HepG2 (cell line): Measurements from ENCODE around the gene RPS8. TPM values are rescaled to one million over a fixed set of nuclear protein-coding genes. Genes with fewer than 3 reads are reported as not detected.

Experiments used
- ARID5B ChIP-seq: IDR thresholded peaks from 2 replicates; pipeline ENCODE4 v1.4.0; 2020; ENCODE audit warnings: mild to moderate bottlenecking, missing genetic modification reagents
- ATF2 ChIP-seq: sonication (generic); formaldehyde crosslinking; IDR thresholded peaks from 2 replicates; pipeline ENCODE4 v1.4.0; 2020; ENCODE audit warnings: missing genetic modification reagents
- CC2D1A ChIP-seq: sonication (generic); formaldehyde crosslinking; IDR thresholded peaks from 2 replicates; pipeline ENCODE4 v1.8.1; 2023; ENCODE audit warnings: mild to moderate bottlenecking, missing genetic modification reagents
- CEBPG ChIP-seq: IDR thresholded peaks from 2 replicates; pipeline ENCODE4 v1.6.1; 2016
- HNF4A ChIP-seq: sonication (generic); formaldehyde crosslinking; IDR thresholded peaks from 2 replicates; pipeline ENCODE4 v1.4.0; 2020; ENCODE audit warnings: missing genetic modification reagents
- KLF13 ChIP-seq: sonication (generic); formaldehyde crosslinking; IDR thresholded peaks from 2 replicates; pipeline ENCODE4 v1.4.0; 2020; ENCODE audit warnings: mild to moderate bottlenecking, missing genetic modification reagents
- MATR3 ChIP-seq: sonication (generic); formaldehyde crosslinking; IDR thresholded peaks from 2 replicates; pipeline ENCODE4 v1.4.0; 2020; ENCODE audit warnings: missing genetic modification reagents
- NFYC ChIP-seq: IDR thresholded peaks from 2 replicates; pipeline ENCODE4 v1.6.1; 2016; ENCODE audit warnings: missing genetic modification reagents, missing compliant biosample characterization
- PPARG ChIP-seq: conservative IDR thresholded peaks from 2 replicates; pipeline ENCODE4 v1.6.1; 2016; ENCODE audit warnings: missing biosample characterization, missing genetic modification reagents
- SRSF1 ChIP-seq: fragments of 200-400 bp; formaldehyde crosslinking; optimal IDR thresholded peaks from 2 replicates; pipeline ENCODE3; 2017; ENCODE audit warnings: mild to moderate bottlenecking, low read depth, low read length, moderate library complexity
- TFAP4 ChIP-seq: sonication (generic); IDR thresholded peaks from 2 replicates; pipeline ENCODE4 v1.6.1; 2016; ENCODE audit warnings: low read depth, borderline replicate concordance
- ZBTB26 ChIP-seq: IDR thresholded peaks from 2 replicates; pipeline ENCODE4 v1.6.1; 2016; ENCODE audit warnings: missing compliant biosample characterization, missing genetic modification reagents, borderline replicate concordance
- ZFP90 ChIP-seq: sonication (generic); formaldehyde crosslinking; IDR thresholded peaks from 2 replicates; pipeline ENCODE4 v1.8.0; 2022; ENCODE audit warnings: missing genetic modification reagents, mild to moderate bottlenecking, inconsistent platforms, borderline replicate concordance
- ZNF12 ChIP-seq: sonication (generic); formaldehyde crosslinking; IDR thresholded peaks from 2 replicates; pipeline ENCODE4 v1.5.0; 2020; ENCODE audit warnings: missing genetic modification reagents
- ZNF18 ChIP-seq: sonication (generic); formaldehyde crosslinking; IDR thresholded peaks from 2 replicates; pipeline ENCODE4 v1.8.0; 2022; ENCODE audit warnings: mild to moderate bottlenecking, missing genetic modification reagents; ENCODE audit not compliant: insufficient replicate concordance
- ZNF256 ChIP-seq: sonication (generic); formaldehyde crosslinking; conservative IDR thresholded peaks from 2 replicates; pipeline ENCODE4 v1.4.0; 2020; ENCODE audit warnings: missing genetic modification reagents
- ZNF615 ChIP-seq: sonication (generic); formaldehyde crosslinking; IDR thresholded peaks from 2 replicates; pipeline ENCODE4 v1.5.0; 2020; ENCODE audit warnings: mild to moderate bottlenecking, missing genetic modification reagents, borderline replicate concordance
- ZNF674 ChIP-seq: sonication (generic); formaldehyde crosslinking; IDR thresholded peaks from 2 replicates; pipeline ENCODE4 v1.5.0; 2020; ENCODE audit warnings: low read depth, mild to moderate bottlenecking, missing genetic modification reagents
- ZSCAN29 ChIP-seq: sonication (generic); formaldehyde crosslinking; conservative IDR thresholded peaks from 2 replicates; pipeline ENCODE4 v1.4.0; 2020; ENCODE audit warnings: mild to moderate bottlenecking, missing genetic modification reagents
- ZSCAN9 ChIP-seq: IDR thresholded peaks from 2 replicates; pipeline ENCODE4 v1.6.1; 2016; ENCODE audit warnings: borderline replicate concordance
- polyA plus RNA-seq, 8 experiments: library from polyadenylated mRNA; depleted of rRNA in 3 of 8; stranded (reverse) in 7 of 8; unstranded in 1 of 8; fragments of >200 nt; fragmentation: Illumina TruSeq in 4 of 8; extraction: Trizol in 4 of 8; gene quantifications; 2 replicates each; pipeline versions ENCODE4 v1.2.1 to v1.2.3, GENCODE V29; 2011 to 2016; ENCODE audit warnings: low read depth in 4 of 8, missing spikeins in 1 of 8, mixed read lengths in 1 of 8; ENCODE audit not compliant: insufficient read depth in 1 of 8
- total RNA-seq, 5 experiments: library from RNA; depleted of rRNA; stranded (reverse); fragments of >200 nt; fragmentation: Illumina TruSeq; extraction: Trizol; gene quantifications; 2 replicates each; pipeline ENCODE4 v1.2.3, GENCODE V29; 2016; ENCODE audit warnings: low read depth in 1 of 5

The RPS8 gene
- total and polyA plus RNA-seq, 2 of the 13 experiments (the other 11 are each of a cell fraction or from before 2014, with no cell fraction given), result 2,628 to 2,822 TPM

- TF ChIP-seq ZNF18 (CRISPR knock-in tag) (peak; percentile 21), ZNF674 (no peak), ZNF256 (0 out of 2 replicates have a peak, but pooled peaks have one; percentile 10), SRSF1 (no peak), HNF4A (CRISPR knock-in tag) (no peak), CC2D1A (peak; percentile 63; the same call in 1 of the 2 replicates), CEBPG (0 out of 2 replicates have a peak, but pooled peaks have one; percentile 42), PPARG (peak; percentile 75), ZNF12 (CRISPR knock-in tag) (0 out of 2 replicates have a peak, but pooled peaks have one; percentile 10), ATF2 (CRISPR knock-in tag) (peak; percentile 84), MATR3 (no peak), ZSCAN9 (CRISPR knock-in tag) (0 out of 2 replicates have a peak, but pooled peaks have one; percentile 42), ZNF615 (peak; percentile 22; the same call in 1 of the 2 replicates), KLF13 (no peak), ZSCAN29 (CRISPR knock-in tag) (0 out of 2 replicates have a peak, but pooled peaks have one; percentile 32), ZFP90 (CRISPR knock-in tag) (no peak; the same call in 1 of the 2 replicates), TFAP4 (peak; percentile 7; the same call in 1 of the 2 replicates), ARID5B (CRISPR knock-in tag) (peak; percentile 56), NFYC (CRISPR knock-in tag) (peak; percentile 19; the same call in 1 of the 2 replicates), ZBTB26 (CRISPR knock-in tag) (peak; percentile 84; the same call in 1 of the 2 replicates)
These were observed 44.4 kb upstream of the RPS8 start, which contains the start of gene RNU5D-1 (continued) for GRCh38 chr1:44730741-44731512.
